Activated T-cell treated with anti-CD3 and anti-CD28 coated beads, Interleukin-2, amount 50 U/mL, for 4 hours (primary cell): ENCODE results near the gene SYT9. TPM values are rescaled to one million over a fixed set of nuclear protein-coding genes. Genes with fewer than 3 reads are reported as not detected.

Source experiments
- ATAC-seq, 2 donors: fragments of 200-7000 bp; cut with Tn5 transposase; one replicate each; pipeline ENCODE4 v1.10.0; 2021
- DNase-seq: peaks from one replicate; pipeline ENCODE4 v3.0.0-alpha.2; 2020
- H3K27me3 Mint-ChIP-seq: one replicate; pipeline ENCODE4 v1.8.0; 2021; ENCODE audit warnings: low read depth, mixed read lengths
- H3K36me3 Mint-ChIP-seq: one replicate; pipeline ENCODE4 v1.8.0; 2022; ENCODE audit warnings: mixed read lengths; ENCODE audit not compliant: insufficient read depth
- H3K4me1 Mint-ChIP-seq: one replicate; pipeline ENCODE4 v1.8.0; 2021; ENCODE audit warnings: low read depth, mixed read lengths
- H3K4me3 Mint-ChIP-seq: one replicate; pipeline ENCODE4 v1.8.0; 2021; ENCODE audit warnings: mild to moderate bottlenecking, moderate library complexity, mixed read lengths
- H3K9me3 Mint-ChIP-seq: one replicate; pipeline ENCODE4 v1.8.0; 2021; ENCODE audit warnings: mixed read lengths
- total RNA-seq, 3 donors: library from RNA; stranded (reverse); gene quantifications; one replicate each; pipeline ENCODE4 v1.2.1, GENCODE V29; 2021

Gene SYT9
- total RNA-seq, 3 donors from 2014 or later = not detected

- peaks cover 32% of the 10 kb centered on the region for H3K27me3 Mint-ChIP-seq
- no peak overlapping the region for H3K4me3 Mint-ChIP-seq
- ATAC-seq = no peak
Measured at GRCh38 chr11:7414973-7415817, 163.5 kb downstream of the SYT9 start.

GRCh38 chr11:7416080-7416479, 164.4 kb downstream of the SYT9 start:
- DNase-seq = no peak
- no peaks in the 10 kb centered on the region for H3K36me3 Mint-ChIP-seq
- no peaks in the 10 kb centered on the region for H3K4me1 Mint-ChIP-seq
- H3K27me3 Mint-ChIP-seq = peaks cover 31% of the 10 kb centered on the region
- no peak for ATAC-seq
- H3K9me3 Mint-ChIP-seq = peaks cover 9% of the 10 kb centered on the region
- no peak overlapping the region for H3K4me3 Mint-ChIP-seq

More at GRCh38 chr11:7414973-7415817, 163.5 kb downstream of the SYT9 start:
- Mint-ChIP-seq H3K4me1 (no peaks in the 10 kb centered on the region), H3K36me3 (no peaks in the 10 kb centered on the region), H3K9me3 (peaks cover 10% of the 10 kb centered on the region)
- DNase-seq = no peak

- no peak for DNase-seq
- ATAC-seq = no peak
- H3K36me3 Mint-ChIP-seq = no peaks in the 10 kb centered on the region
- peaks cover 2% of the 10 kb centered on the region for H3K9me3 Mint-ChIP-seq
- H3K4me1 Mint-ChIP-seq = peaks cover 4% of the 10 kb centered on the region
- H3K4me3 Mint-ChIP-seq = no peak overlapping the region
- peaks cover 26% of the 10 kb centered on the region for H3K27me3 Mint-ChIP-seq
Measured at GRCh38 chr11:7417328-7417727, 165.6 kb downstream of the SYT9 start.

GRCh38 chr11:7418061-7418460, 166.4 kb downstream of the SYT9 start:
- no peak for DNase-seq
- H3K4me1 Mint-ChIP-seq = peaks cover 11% of the 10 kb centered on the region
- H3K9me3 Mint-ChIP-seq = no peaks in the 10 kb centered on the region
- no peak for ATAC-seq
- peaks cover 26% of the 10 kb centered on the region for H3K27me3 Mint-ChIP-seq
- H3K4me3 Mint-ChIP-seq = no peak overlapping the region
- no peaks in the 10 kb centered on the region for H3K36me3 Mint-ChIP-seq

GRCh38 chr11:7418906-7419305, 167.2 kb downstream of the SYT9 start:
- peaks cover 20% of the 10 kb centered on the region for H3K4me1 Mint-ChIP-seq
- H3K36me3 Mint-ChIP-seq = no peaks in the 10 kb centered on the region
- H3K9me3 Mint-ChIP-seq = no peaks in the 10 kb centered on the region
- H3K27me3 Mint-ChIP-seq = peaks cover 21% of the 10 kb centered on the region
- no peak overlapping the region for H3K4me3 Mint-ChIP-seq
- DNase-seq (no peak), ATAC-seq (no peak)

DNA sequence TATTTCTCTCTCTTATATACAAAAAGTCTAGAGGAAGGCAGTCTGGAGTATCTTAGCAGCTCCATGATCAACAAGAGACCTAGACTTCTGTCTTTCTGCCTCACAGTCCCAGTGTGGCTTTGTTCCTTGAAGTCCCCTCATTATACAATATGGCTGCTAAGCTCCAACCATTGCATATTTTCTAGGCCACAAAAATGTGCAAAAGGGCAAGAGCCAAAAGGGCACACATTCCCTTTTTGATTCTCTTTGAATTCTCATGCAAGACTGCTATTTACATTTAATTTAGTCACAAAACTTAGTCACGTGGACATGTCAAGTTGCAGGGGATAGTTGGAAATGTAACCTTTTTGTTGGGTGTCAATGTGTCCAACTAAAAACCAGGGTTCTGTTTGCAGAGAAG, 169.4 kb downstream of the SYT9 start:
- DNase-seq (no peak), ATAC-seq (no peak)
- Mint-ChIP-seq H3K36me3 (no peaks in the 10 kb centered on the region), H3K4me1 (peaks cover 20% of the 10 kb centered on the region), H3K4me3 (no peak overlapping the region), H3K27me3 (peaks cover 4% of the 10 kb centered on the region), H3K9me3 (no peaks in the 10 kb centered on the region)

DNA sequence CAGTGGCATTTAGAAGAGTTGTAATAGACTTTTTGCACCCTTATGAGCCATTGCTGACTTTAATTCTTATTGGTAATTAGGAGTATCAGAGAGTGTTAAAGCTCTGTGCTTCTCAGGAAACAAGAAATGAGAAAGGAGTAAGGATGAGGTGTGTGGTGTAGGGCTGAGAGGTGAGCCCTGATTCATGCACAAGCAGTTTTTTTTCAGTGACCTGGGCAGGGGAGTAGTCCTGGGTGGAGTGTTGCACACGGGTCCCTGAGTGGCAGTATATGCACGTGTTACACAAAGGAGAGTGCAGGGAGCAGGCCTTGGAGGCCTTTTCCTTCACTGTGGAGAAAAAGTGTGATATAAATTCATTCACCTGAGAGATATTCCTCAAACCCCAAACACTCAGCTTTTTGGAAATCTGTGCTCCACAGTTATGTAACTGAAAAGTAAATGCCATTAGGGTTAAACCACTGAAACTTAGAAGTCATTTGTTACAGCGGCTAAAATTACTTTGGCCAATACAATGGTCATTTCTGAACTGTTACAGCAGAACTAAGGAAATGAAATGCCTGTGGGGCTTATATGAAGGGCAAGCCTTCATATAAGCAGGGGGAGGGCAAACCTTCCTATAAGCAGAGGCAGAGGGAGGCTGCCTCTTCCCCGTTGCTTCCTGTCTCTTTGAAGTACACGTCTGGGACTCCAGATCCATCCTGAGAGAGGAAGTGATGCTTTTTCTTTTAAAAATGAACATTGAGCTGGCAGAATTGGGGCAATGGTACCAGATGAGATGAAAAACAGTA, 171.0 kb downstream of the SYT9 start:
- ATAC-seq = no peak
- no peak for DNase-seq
- Mint-ChIP-seq H3K4me3 (no peak overlapping the region), H3K27me3 (peaks cover 3% of the 10 kb centered on the region), H3K9me3 (no peaks in the 10 kb centered on the region), H3K36me3 (no peaks in the 10 kb centered on the region), H3K4me1 (peaks cover 20% of the 10 kb centered on the region)

DNA sequence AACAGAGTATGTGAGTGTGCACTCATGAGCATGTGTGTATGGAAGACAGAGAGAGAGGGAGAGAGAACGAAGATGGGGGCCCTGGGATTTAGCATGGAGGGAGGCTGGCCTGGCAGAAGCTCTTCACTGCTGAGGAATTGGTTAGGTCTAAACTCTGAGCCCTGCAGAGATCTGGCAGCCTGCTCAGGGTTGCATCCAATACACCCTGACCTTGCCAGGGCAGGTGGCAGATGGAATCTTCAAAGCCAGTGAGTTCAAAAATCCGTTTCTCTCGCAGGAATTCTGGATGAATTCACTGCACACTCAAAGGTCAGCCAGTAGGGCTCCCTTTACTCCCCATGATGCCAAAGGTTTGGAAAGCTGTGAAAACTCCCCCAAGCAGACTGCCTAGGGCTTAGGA, 172.2 kb downstream of the SYT9 start:
- no peak for ATAC-seq
- peaks cover 20% of the 10 kb centered on the region for H3K4me1 Mint-ChIP-seq

GRCh38 chr11:7427733-7428132, 176.0 kb downstream of the SYT9 start:
- DNase-seq = no peak
- peaks cover 3% of the 10 kb centered on the region for H3K9me3 Mint-ChIP-seq

More for the DNA sequence above, 172.2 kb downstream of the SYT9 start:
- Mint-ChIP-seq H3K27me3 (no peaks in the 10 kb centered on the region), H3K36me3 (no peaks in the 10 kb centered on the region), H3K9me3 (no peaks in the 10 kb centered on the region), H3K4me3 (no peak overlapping the region)
- no peak for DNase-seq

DNA sequence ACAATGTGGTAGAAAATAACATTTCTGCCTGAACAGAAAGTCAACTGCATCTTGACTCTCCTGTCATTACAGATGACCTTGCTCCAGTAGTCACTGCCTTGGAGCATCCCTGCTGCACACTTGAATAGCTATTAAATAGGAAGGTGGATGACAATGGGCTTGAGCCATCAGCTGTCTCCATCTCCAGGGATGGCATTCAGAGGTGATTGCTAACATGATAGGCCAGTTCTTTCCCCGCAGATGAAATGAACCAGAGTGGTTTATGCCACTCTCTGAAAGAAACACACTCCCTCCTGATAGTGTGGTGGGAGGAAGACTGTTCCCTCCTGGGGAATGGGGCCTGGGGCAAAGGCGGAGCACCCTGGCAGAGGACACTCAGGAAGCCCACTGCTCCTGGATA, 176.5 kb downstream of the SYT9 start:
- peaks cover 3% of the 10 kb centered on the region for H3K9me3 Mint-ChIP-seq
- ATAC-seq (no peak), DNase-seq (no peak)
- no peaks in the 10 kb centered on the region for H3K36me3 Mint-ChIP-seq
- peaks cover 8% of the 10 kb centered on the region for H3K4me1 Mint-ChIP-seq
- no peak overlapping the region for H3K4me3 Mint-ChIP-seq
- H3K27me3 Mint-ChIP-seq = no peaks in the 10 kb centered on the region

More at GRCh38 chr11:7427733-7428132, 176.0 kb downstream of the SYT9 start:
- Mint-ChIP-seq H3K36me3 (no peaks in the 10 kb centered on the region), H3K4me1 (peaks cover 12% of the 10 kb centered on the region), H3K4me3 (no peak overlapping the region), H3K27me3 (no peaks in the 10 kb centered on the region)
- no peak for ATAC-seq

- ATAC-seq (no peak), DNase-seq (no peak)
- Mint-ChIP-seq H3K4me3 (no peak overlapping the region), H3K36me3 (no peaks in the 10 kb centered on the region), H3K9me3 (peaks cover 3% of the 10 kb centered on the region), H3K4me1 (no peaks in the 10 kb centered on the region), H3K27me3 (no peaks in the 10 kb centered on the region)
Measured at GRCh38 chr11:7430496-7430895, 178.8 kb downstream of the SYT9 start.

- ATAC-seq = no peak
Measured at GRCh38 chr11:7435176-7435575, 183.5 kb downstream of the SYT9 start.

DNA sequence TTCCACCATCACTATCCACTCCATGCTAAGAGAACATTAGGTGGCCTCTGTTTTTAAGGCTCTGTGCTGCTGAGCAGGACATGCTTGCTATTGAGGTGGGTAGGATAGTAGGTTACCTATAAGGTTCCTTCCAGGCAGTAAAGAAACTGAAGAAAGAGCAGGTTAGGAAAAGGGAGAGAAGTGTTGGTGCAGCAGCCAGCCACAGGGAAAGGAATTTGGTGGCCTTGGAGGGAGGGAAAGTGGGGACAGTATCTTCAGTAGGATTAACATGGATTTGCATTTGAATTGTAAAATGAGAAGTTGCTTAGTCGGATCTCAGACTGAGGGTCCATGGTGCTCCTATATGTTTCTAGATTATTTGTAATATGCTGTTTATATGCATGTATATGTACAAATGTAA, 184.4 kb downstream of the SYT9 start:
- peak overlapping the region; percentile 31 for H3K4me3 Mint-ChIP-seq
- no peaks in the 10 kb centered on the region for H3K9me3 Mint-ChIP-seq
- no peaks in the 10 kb centered on the region for H3K27me3 Mint-ChIP-seq
- DNase-seq = no peak
- no peaks in the 10 kb centered on the region for H3K36me3 Mint-ChIP-seq
- peaks cover 21% of the 10 kb centered on the region for H3K4me1 Mint-ChIP-seq
- no peak for ATAC-seq

More at GRCh38 chr11:7435176-7435575, 183.5 kb downstream of the SYT9 start:
- Mint-ChIP-seq H3K27me3 (no peaks in the 10 kb centered on the region), H3K9me3 (peaks cover 3% of the 10 kb centered on the region), H3K4me1 (peaks cover 21% of the 10 kb centered on the region), H3K36me3 (no peaks in the 10 kb centered on the region), H3K4me3 (no peak overlapping the region)
- no peak for DNase-seq

- Mint-ChIP-seq H3K27me3 (no peaks in the 10 kb centered on the region), H3K4me3 (peak overlapping the region; percentile 31), H3K4me1 (peaks cover 21% of the 10 kb centered on the region), H3K9me3 (no peaks in the 10 kb centered on the region), H3K36me3 (no peaks in the 10 kb centered on the region)
- ATAC-seq (no peak), DNase-seq (no peak)
Measured at GRCh38 chr11:7436657-7437056, 185.0 kb downstream of the SYT9 start.

DNA sequence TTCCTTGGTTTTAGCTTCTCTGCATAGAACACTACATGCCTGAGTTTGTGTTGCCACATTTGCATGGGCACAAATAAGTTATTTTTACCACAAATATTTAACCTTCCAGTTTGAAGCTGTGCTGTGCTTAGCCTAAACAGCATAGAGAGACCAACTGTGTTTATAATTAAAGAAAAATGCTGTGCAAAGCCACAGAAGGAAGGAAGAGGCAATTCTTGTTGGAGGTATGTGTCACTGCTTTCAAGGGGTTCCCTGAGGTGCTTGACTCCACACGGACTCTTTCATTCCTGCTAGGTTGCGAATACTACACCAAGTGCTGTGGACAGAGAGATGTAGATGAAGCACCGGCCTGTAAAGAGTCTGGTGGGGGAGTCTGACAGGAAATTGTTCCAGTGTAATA, 186.0 kb downstream of the SYT9 start:
- ATAC-seq (no peak), DNase-seq (no peak)
- no peaks in the 10 kb centered on the region for H3K9me3 Mint-ChIP-seq
- H3K27me3 Mint-ChIP-seq = no peaks in the 10 kb centered on the region
- no peaks in the 10 kb centered on the region for H3K36me3 Mint-ChIP-seq
- H3K4me3 Mint-ChIP-seq = no peak overlapping the region
- peaks cover 21% of the 10 kb centered on the region for H3K4me1 Mint-ChIP-seq
